ENCODE results near the gene C2orf15. TPM values are rescaled to one million over a fixed set of nuclear protein-coding genes. Genes with fewer than 3 reads are reported as not detected.

The C2orf15 gene
- total and polyA plus RNA-seq, 2 of the 4 experiments (the other 2 are of a cell fraction): under 0.01 TPM; not detected in 1

DNA sequence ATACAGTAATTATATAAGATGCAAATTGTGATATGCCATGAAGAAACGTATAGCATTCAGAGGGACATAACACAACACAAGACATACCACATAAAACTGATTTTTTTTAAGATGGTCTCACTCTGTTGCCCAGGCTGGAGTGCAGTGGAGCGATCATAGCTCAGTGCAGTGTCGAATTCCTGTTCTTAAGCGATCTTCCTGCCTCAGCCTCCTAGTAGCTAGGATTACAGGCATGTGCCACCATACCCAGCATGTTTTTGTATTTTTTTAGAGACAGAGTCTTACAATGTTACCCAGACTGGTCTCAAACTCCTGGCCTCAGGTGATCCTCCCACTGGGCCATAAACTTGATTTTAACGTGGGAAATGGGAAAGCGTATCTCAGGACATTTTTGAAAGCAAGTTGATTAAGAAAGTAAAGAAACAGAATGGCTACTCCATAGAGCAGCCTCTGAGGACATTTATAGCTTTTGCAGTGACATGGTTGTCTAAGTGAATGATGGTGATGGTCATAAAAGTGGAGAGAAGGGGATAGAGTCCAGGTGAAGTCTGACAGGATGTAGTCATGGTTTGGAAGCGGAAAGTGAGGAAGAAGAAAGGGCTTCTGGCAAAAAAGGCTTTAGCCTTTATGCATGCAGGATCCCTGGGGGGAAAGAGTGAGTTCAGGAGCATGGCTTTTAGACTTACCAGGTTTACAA is 10.8 kb downstream of the C2orf15 start:
- H3K14ac ChIP-seq (replicated peaks; ENCODE audit: low read depth, low read length): no peak overlapping the region
- no peak overlapping the region for H2BK120ac ChIP-seq (ENCODE audit: low read depth, low read length)
- H3K79me1 ChIP-seq (ENCODE audit: low read depth in 1 of 2, low read length in 2 of 2): peaks cover 15 to 20% of the 10 kb centered on the region in 2 experiments
- H2BK20ac ChIP-seq (ENCODE audit: low read depth, low read length): no peak overlapping the region
- H3K36me3 ChIP-seq (ENCODE audit: control insufficient read depth, insufficient read depth, low read length): no peaks in the 10 kb centered on the region
- no peaks in the 10 kb centered on the region for H3K9me3 ChIP-seq (ENCODE audit: control insufficient read depth, insufficient read depth, low read length)
- no peaks in the 10 kb centered on the region for H3K9me1 ChIP-seq (ENCODE audit: insufficient read depth, low read length)
- ATAC-seq (ENCODE audit: low read depth): no peak
- no peak overlapping the region for H4K8ac ChIP-seq (ENCODE audit: low read depth in 2 of 2, low read length in 2 of 2)
- H3K18ac ChIP-seq (ENCODE audit: low read depth, low read length): no peak overlapping the region
- ChIA-PET CTCF (no interaction called here), POLR2A (ENCODE audit: unreplicated experiment) (no interaction called here)
- H2AK5ac ChIP-seq (ENCODE audit: low read depth, low read length): no peak overlapping the region
- H4K5ac ChIP-seq (ENCODE audit: low read depth, low read length): no peak overlapping the region
- H2AFZ ChIP-seq (replicated peaks; ENCODE audit: low read length, poor library complexity): no peak overlapping the region
- H2BK5ac ChIP-seq (ENCODE audit: low read depth, low read length, poor library complexity, severe bottlenecking): no peak overlapping the region
- no peak overlapping the region for H3K4ac ChIP-seq (ENCODE audit: low read depth, low read length)
- no peak overlapping the region for H2BK15ac ChIP-seq (ENCODE audit: low read depth, low read length)
- dilution Hi-C loops (cut with HindIII; ENCODE audit: low sequenced_read_pairs, unreplicated experiment): no loop called here
- in situ Hi-C loops (cut with MboI; ENCODE audit: low sequenced_read_pairs): loop anchor here (25.0 kb wide), 1 partner anchor 1110 kb away; no protein-coding TSS in a partner anchor
- no peak overlapping the region for H3K9ac ChIP-seq (ENCODE audit: low read depth, low read length)
- intact Hi-C loops (cut with micrococcal nuclease): no loop called here
- TF ChIP-seq FOS (IDR thresholded peaks at IDR 0.05; ENCODE audit: low read depth, low read length) (no peak), CHD1 (IDR thresholded peaks at IDR 0.05; ENCODE audit: low read depth, low read length) (no peak), RAD21 (IDR thresholded peaks at IDR 0.05; ENCODE audit: low read length) (no peak), MXI1 (IDR thresholded peaks at IDR 0.05; ENCODE audit: borderline replicate concordance, low read depth, low read length) (no peak), MAZ (IDR thresholded peaks at IDR 0.05; ENCODE audit: borderline replicate concordance, low read depth, low read length) (no peak), POLR2A (IDR thresholded peaks at IDR 0.05; ENCODE audit: low read depth, low read length) (no peak), CEBPB (IDR thresholded peaks at IDR 0.05; ENCODE audit: low read depth, low read length) (no peak), SMC3 (IDR thresholded peaks at IDR 0.05; ENCODE audit: low read depth, low read length) (no peak), RCOR1 (IDR thresholded peaks at IDR 0.05; ENCODE audit: insufficient replicate concordance, low read length) (no peak), RFX5 (IDR thresholded peaks at IDR 0.05; ENCODE audit: low read depth, low read length) (no peak), MAFK (IDR thresholded peaks at IDR 0.05; ENCODE audit: low read depth, low read length) (no peak), BHLHE40 (IDR thresholded peaks at IDR 0.05; ENCODE audit: low read depth, low read length) (no peak), NFE2L2 (IDR thresholded peaks at IDR 0.05; ENCODE audit: low read depth, low read length) (no peak)
- TF ChIP-seq, protein P1, sequence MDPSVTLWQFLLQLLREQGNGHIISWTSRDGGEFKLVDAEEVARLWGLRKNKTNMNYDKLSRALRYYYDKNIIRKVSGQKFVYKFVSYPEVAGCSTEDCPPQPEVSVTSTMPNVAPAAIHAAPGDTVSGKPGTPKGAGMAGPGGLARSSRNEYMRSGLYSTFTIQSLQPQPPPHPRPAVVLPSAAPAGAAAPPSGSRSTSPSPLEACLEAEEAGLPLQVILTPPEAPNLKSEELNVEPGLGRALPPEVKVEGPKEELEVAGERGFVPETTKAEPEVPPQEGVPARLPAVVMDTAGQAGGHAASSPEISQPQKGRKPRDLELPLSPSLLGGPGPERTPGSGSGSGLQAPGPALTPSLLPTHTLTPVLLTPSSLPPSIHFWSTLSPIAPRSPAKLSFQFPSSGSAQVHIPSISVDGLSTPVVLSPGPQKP (IDR thresholded peaks at IDR 0.05; ENCODE audit: borderline replicate concordance, low read depth, low read length): no peak
- TF ChIP-seq, protein P2, sequence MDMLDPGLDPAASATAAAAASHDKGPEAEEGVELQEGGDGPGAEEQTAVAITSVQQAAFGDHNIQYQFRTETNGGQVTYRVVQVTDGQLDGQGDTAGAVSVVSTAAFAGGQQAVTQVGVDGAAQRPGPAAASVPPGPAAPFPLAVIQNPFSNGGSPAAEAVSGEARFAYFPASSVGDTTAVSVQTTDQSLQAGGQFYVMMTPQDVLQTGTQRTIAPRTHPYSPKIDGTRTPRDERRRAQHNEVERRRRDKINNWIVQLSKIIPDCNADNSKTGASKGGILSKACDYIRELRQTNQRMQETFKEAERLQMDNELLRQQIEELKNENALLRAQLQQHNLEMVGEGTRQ (IDR thresholded peaks at IDR 0.05; ENCODE audit: low read depth, low read length): no peak
- TF ChIP-seq, protein P3, sequence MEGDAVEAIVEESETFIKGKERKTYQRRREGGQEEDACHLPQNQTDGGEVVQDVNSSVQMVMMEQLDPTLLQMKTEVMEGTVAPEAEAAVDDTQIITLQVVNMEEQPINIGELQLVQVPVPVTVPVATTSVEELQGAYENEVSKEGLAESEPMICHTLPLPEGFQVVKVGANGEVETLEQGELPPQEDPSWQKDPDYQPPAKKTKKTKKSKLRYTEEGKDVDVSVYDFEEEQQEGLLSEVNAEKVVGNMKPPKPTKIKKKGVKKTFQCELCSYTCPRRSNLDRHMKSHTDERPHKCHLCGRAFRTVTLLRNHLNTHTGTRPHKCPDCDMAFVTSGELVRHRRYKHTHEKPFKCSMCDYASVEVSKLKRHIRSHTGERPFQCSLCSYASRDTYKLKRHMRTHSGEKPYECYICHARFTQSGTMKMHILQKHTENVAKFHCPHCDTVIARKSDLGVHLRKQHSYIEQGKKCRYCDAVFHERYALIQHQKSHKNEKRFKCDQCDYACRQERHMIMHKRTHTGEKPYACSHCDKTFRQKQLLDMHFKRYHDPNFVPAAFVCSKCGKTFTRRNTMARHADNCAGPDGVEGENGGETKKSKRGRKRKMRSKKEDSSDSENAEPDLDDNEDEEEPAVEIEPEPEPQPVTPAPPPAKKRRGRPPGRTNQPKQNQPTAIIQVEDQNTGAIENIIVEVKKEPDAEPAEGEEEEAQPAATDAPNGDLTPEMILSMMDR (conservative IDR thresholded peaks at IDR 0.05; ENCODE audit: low read depth, low read length): no peak
- DNase-seq: no peak
- H3K4me2 ChIP-seq (ENCODE audit: low read depth, low read length): no peak overlapping the region
- BruUV-seq (replicated peaks): no TSS peak
- H3K4me3 ChIP-seq (ENCODE audit: insufficient read depth, low read depth, low read length): no peak overlapping the region
- no peaks in the 10 kb centered on the region for H4K20me1 ChIP-seq (ENCODE audit: insufficient read depth, low read length)
- no peak overlapping the region for H4K91ac ChIP-seq (ENCODE audit: insufficient read depth, low read depth, low read length)
- no peak overlapping the region for H3K56ac ChIP-seq (ENCODE audit: extremely low read depth, insufficient read depth, low read length)
- no peak overlapping the region for H3K27ac ChIP-seq (ENCODE audit: insufficient read depth, low read length)
- peaks cover 5% of the 10 kb centered on the region for H3K4me1 ChIP-seq (ENCODE audit: control insufficient read depth, insufficient read depth, low read length)
- 100% methylated on average over 1 of the region's 7 CpGs; no CpG with 5 or more reads in 1 of the 2 experiments for WGBS, 2 experiments (ENCODE audit: extremely low coverage in 2 of 2, insufficient read length in 1 of 2)
- no peaks in the 10 kb centered on the region for H3K27me3 ChIP-seq (ENCODE audit: control insufficient read depth, insufficient read depth, low read length)
- H2AK9ac ChIP-seq (replicated peaks; ENCODE audit: low read depth, low read length, poor library complexity): no peak overlapping the region
- no peak overlapping the region for H3K23ac ChIP-seq (ENCODE audit: low read depth, low read length)

Data from IMR-90 (cell line).